Endometrial microvascular endothelial cells (primary cell): ENCODE results near the gene C20orf96. TPM values are rescaled to one million over a fixed set of nuclear protein-coding genes. Genes with fewer than 3 reads are reported as not detected.
"Not testable (repeated sequence)": the region's sequence is repeated elsewhere in the genome, so short reads cannot be mapped to it uniquely, and the experiment has no call there.

ENCODE experiments used
- in situ Hi-C: cut with HindIII; loops from 2 replicates; pipeline ENCODE4 v1.10.0; 2017; ENCODE audit warnings: low sequenced_read_pairs, low pct_unique_long_range_greater_than_20kb; ENCODE audit errors: inconsistent ontology term
- total RNA-seq: library from RNA; depleted of rRNA; stranded (reverse); fragments of >200 nt; gene quantifications from one replicate; pipeline ENCODE4 v1.2.3, GENCODE V29; 2015; ENCODE audit errors: inconsistent ontology term

C20orf96 gene
- total RNA-seq, 1 donor from 2014 or later = 3.8 TPM

DNA sequence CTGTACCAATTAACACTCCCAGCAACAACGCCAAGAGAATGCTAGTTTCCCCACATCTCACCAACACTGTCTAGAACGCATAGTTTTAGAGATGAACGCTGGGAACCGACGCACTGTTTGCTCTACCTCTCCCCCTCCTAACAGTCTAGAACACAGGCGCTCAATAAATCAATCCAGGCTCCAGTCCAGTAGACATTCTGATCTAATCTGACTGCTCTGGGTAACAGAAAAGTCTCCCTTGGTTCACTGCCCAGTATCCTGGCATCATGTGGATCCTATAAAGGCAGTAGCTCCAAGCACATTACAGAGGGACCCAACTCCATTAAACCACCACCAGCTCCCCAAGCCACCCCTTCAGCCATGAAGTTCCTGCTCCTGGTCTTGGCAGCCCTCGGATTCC is 33.1 kb downstream of the C20orf96 start, which contains the start of gene DEFB132:
DEFB132 (plus strand) TSS at position 306 of the 400 bp plus-strand sequence; CDS start at position 361, 55 bp downstream.
- in situ Hi-C loops = no loop called here

DNA sequence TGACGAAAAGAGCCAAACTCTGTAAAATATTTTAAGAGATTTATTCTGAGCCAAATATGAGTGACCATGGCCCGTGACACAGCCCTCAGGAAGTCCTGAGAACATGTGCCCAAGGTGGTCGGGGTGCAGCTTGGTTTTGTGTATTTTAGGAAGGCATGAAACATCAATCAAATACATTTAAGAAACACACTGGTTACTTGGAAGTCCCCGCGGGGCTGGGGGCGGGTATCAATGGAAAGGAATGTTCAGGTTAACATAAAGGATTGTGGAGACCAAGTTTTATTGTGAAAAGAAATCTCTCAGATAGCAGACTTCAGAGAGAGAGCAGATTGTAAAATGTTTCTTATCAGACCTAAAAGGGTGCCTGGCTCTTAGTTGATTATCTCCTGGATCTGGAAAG is 37.1 kb downstream of the C20orf96 start:
- in situ Hi-C loops = not testable (repeated sequence)

DNA sequence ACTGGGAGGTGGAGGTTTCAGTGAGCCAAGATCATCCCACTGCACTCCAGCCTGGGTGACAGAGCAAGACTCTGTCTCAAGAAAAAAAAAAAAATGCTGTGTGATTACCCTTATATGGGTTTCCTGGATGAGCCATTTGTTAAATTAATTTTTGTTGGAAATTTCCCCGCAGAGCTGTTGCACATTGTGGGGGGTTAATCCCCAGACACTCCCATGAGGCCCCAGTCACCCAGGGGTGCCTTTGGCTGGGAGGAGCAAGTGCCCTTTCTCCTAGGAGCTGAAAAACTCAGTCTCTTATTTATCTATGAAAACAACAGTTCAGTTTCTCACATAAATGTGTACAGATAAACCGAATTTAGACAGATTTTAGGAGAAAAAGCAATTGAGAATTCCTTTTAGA is 37.7 kb downstream of the C20orf96 start:
- in situ Hi-C loops = no loop called here

DNA sequence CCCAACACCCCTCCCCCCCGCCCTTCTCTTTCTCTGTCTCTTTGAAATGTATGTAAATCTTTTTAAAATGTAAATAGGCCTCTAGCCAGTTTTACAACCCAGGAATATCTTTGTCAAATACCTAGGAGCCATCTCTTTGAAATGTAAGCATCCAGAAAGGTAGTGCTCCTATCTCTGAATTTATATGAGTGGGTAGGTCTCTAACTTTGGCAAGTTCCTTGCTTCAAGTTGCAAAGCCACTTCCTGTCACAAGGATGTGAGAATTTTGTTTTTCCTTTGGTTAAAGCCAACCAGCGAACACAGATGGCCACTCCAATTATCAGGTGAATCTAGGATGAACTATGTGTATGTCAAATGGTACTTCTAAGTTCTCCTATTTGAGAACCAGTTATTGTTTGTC is 39.2 kb downstream of the C20orf96 start:
- in situ Hi-C loops = no loop called here

DNA sequence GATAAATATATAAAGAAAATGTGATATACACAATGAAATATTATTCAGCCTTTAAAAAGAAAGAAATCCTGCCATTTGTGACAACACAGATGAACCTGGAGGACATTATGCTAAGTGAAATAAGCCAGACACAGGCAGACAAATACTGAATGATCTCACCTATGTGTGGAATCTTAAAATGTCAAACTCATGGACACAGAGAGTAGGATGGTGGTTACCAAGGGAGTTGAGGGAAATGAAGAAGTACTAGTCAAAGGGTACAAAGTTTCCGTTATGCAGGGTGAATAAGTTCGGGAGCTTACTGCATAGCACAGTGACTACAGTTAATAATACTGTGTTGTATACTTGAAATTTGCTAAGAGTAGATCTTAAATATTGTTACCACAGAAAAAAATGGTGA is 47.6 kb downstream of the C20orf96 start:
- in situ Hi-C loops = no loop called here

DNA sequence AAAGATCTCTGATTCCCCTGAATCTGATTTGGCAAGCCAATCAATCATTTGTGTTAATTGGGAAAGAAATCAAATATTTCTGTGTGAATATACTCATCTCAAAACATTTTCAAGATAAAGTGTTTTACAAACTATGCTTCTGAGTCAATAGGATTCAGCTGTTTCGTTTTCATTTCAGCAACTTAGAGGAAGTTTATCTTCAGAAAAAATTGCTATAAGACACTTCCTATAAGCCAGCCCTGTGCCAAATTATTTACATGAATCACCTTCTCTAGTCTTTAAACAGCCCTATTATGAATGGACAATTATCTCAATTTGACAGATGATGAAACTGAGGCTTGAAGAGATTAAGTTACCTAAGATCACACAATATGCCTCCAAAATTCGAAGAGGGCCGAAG is 52.6 kb downstream of the C20orf96 start:
- in situ Hi-C loops = no loop called here

DNA sequence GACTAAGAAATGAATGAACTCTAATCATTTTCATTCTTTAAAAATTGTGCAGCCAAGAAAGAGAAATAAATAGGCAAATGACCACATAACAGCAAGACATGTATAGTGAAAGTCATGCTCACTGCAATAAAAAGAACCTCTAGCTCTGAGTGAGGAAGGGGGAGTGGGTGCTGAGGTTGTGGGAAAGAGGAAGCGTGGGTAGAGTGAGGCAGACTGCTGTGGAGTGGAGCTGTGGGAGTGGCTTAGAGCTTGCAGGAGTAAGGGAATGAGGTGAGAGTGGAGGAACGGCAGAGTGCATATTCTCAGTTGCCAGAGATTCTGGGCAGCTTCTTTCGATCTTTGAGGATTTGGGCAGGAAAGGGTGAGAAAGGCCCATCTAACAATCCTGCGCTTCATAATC is 53.1 kb downstream of the C20orf96 start:
- in situ Hi-C loops = no loop called here

DNA sequence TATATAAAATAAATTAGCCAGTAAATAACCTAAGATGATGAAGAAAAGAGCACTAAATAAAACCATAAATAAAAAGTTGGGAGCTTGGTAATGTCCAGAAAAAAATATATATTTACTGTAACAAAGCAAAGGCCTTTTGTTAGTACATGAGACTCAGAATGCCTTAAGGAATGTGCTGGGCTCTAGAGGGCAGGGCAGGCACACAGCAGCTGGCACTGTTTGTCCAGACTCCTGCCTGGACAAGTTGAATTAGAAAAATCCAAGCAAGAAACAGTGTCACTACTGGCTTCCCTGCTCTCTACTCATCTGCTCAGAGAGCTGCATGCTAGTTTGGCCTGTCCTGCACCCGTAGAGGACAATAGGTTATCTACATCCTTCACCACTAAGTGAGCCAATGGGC is 54.7 kb downstream of the C20orf96 start:
- in situ Hi-C loops = no loop called here

DNA sequence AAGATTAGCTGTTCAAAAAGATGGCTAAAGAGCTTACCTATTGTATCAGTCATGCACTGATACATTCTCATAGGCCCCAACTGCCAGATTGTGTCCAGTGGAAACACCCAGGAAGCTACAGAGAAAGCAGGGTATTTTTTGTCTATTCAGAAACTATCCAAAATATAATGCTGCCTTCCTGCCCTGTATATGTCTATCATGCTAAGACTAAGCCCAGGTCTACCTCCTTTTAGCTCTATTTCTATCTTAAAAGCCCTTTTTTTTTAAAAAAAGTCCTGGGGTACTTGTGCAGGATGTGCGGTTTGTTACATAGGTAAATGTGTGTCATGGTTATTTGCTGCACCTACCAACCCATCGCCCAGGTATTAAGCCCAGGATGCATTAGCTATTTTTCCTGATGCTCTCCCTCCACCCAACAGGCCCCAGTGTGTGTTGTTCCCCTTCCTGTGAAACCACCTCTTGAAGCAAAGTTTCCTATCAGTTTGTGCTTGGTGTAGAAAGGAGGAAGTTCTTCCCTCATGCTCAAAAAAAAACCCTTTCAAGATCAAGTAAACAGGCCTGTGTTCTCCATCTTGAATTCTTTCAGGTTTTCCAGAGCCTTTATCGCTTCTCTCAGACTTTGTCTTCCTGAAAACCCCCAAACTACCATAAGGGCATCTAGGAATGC is 63.0 kb downstream of the C20orf96 start:
- in situ Hi-C loops = no loop called here

DNA sequence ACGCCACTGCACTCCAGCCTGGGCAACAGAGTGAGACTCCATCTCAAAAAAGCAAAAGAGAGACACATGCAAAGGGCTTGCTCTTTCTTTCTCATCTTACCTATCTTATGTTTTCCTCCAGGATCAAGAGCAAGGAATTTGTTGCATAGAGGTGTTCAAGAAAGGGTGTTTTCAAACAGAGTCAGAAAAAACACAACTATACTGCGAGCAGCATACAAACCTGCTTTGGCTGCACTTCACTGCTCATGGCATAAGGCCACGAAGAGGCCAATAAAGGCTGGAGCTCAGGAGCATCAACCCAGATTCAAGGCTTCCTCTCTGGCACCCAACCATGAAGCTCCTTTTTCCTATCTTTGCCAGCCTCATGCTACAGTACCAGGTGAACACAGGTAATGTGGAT is 63.6 kb downstream of the C20orf96 start, which contains the start of gene DEFB129:
DEFB129 (plus strand) TSS at position 301 of the 400 bp plus-strand sequence; CDS start at position 332, 31 bp downstream.
- in situ Hi-C loops = no loop called here

DNA sequence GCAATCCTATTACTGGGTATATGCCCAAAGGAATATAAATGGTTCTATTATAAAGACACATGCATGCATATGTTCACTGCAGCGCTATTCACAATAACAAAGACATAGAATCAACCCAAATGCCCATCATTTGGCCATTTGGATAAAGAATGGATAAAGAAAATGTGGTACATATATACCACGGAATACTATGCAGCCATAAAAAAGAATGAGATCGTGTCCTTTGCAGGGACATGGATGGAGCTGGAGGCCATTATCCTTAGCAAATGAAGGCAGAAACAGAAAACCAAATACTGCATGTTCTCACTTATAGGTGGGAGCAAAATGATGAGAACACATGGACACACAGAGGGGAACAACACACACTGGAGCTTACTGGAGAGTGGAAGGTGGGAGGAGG is 64.7 kb downstream of the C20orf96 start:
- in situ Hi-C loops = not testable (repeated sequence)

DNA sequence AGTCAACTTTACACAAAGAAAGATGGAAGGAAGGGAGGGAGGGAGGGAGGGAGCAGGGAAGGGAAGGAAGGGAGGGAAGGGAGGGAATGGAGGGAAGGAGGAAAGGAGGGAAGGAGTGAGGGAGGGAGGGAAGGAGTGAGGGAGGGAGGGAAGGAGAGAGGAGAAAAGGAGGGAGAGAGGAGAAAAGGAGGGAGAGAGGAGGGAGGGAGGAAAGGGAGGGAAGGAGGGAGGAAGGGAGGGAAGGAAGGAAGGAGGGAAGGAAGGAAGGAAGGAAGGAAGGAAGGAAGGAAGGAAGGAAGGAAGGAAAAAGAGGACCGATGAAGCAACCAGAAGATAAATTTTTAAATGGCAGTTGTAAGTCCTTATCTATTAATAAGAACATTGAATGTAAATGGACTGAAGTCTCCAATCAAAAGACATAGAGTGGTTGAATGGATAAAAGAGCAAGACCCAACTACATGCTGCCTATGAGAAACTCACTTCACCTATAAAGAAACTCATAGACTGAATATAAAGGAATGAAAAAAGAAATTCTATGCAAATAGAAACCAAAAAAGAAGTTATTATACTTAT is 69.2 kb downstream of the C20orf96 start:
- in situ Hi-C loops = no loop called here

Other genes starting within 250 kb of the C20orf96 start
- not detected for gene DEFB125, start 203.1 kb downstream of the C20orf96 start, total RNA-seq
- gene DEFB126, start 148.2 kb downstream of the C20orf96 start, total RNA-seq = not detected
- gene DEFB127, start 133.3 kb downstream of the C20orf96 start, total RNA-seq = not detected
- gene DEFB128, start 101.0 kb downstream of the C20orf96 start, total RNA-seq = not detected
- gene DEFB129, start 63.5 kb downstream of the C20orf96 start, total RNA-seq = not detected
- not detected for gene DEFB132, start 33.0 kb downstream of the C20orf96 start, total RNA-seq
- gene ZCCHC3, start 6.8 kb upstream of the C20orf96 start, total RNA-seq = 13.2 TPM
- gene SOX12, start 34.8 kb upstream of the C20orf96 start, total RNA-seq = 10.6 TPM
- gene NRSN2, start 56.4 kb upstream of the C20orf96 start, total RNA-seq = 47.8 TPM
- 51.4 TPM for gene TRIB3, start 90.0 kb upstream of the C20orf96 start, total RNA-seq
- 104 TPM for gene RBCK1, start 117.5 kb upstream of the C20orf96 start, total RNA-seq
- 34.8 TPM for gene TBC1D20, start 171.8 kb upstream of the C20orf96 start, total RNA-seq